ENCODE measurements around the gene MORC2.

- TF ChIP-seq SIN3A (IDR thresholded peaks at IDR 0.05; ENCODE audit: borderline replicate concordance, insufficient read depth, low read length) (no peak), TAF1 (IDR thresholded peaks at IDR 0.05; ENCODE audit: borderline replicate concordance, insufficient read depth, low read length) (no peak)
These were observed 79.1 kb downstream of the MORC2 start for GRCh38 chr22:30889268-30889995.

Data from PFSK-1 (cell line).